Kidney glomerular epithelial cell (primary cell): ENCODE results near the gene ACP2.
"Not testable (repeated sequence)": the region's sequence is repeated elsewhere in the genome, so short reads cannot be mapped to it uniquely, and the experiment has no call there.

Source experiments
- DNase-seq: peaks from one replicate; lab custom pipeline; 2025; lab: John Stamatoyannopoulos, UW

Gene ACP2

GRCh38 chr11:47204637-47204989, 44.0 kb downstream of the ACP2 start:
- DNase-seq = no peak

DNA sequence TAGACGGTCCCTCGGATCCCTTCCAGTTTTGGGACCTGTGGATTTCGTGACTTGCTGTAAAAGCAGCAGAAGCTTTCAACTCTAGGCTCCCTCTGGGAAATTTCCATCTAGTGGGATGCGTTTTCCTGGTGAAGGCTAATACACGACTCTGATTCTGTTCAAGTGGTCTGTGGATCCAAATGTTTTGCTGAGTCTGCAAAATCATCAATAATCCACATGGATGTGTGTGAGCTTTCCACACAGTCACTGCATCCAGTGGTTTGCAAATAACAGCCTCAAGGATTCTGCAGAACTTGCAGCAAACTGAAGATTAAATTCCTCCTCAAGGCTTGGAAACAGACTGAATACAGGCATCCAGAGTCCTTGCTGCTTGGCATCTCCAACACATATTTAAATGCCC, 46.0 kb downstream of the ACP2 start:
- no peak for DNase-seq

- no peak for DNase-seq
Observed at GRCh38 chr11:47201015-47201414, 47.6 kb downstream of the ACP2 start.

DNA sequence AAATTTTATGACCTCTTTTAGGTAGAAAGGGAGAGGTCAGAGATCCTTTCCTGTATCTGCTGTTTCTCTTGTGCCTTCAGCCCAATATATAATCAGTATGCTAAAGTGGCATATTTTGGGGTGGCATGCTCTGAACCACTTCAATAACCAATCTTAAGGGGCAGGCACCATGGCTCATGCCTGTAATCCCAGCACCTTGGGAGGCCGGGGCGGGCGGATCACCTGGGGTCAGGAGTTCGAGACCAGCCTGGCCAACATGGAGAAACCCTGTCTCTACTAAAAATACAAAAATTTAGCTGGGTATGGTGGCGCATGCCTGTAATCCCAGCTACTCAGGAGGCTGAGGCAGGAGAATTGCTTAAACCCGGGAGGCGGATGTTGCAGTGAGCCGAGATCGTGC, 50.5 kb downstream of the ACP2 start:
- DNase-seq = not testable (repeated sequence)

DNA sequence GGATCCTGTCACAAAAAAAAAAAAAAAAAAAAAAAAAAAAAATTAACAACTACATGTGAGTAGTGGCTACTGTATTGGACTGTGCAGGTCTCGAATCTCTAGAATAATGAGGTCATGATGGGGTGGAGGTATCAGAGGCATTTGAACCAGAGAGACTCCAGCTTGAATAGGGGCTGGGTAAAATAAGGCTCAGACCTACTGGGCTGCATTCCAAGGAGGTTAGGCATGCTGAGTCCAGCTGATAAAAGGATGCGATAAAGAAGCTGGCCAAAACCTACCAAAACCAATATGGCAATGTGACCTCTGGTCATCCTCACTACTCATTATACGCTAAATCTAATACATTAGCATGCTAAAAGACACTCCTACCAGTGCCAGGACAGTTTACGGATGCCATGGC, 56.5 kb downstream of the ACP2 start:
- DNase-seq = no peak

- not testable (repeated sequence) for DNase-seq
Observed at GRCh38 chr11:47191137-47191536, 57.5 kb downstream of the ACP2 start.
